HEK293T (cell line): Measurements from ENCODE around the gene RBPMS2.
A peak's percentile ranks its signal among the peaks of the same experiment; 100 is the strongest.

Experiments used
- CTCF ChIA-PET: fragments of 350-600 bp; formaldehyde crosslinking; extraction: SDS; loops from one replicate; lab custom pipeline; 2021; ENCODE audit warnings: antibody characterized with exemption, inconsistent platforms; lab: Yijun Ruan, JAX
- POLR2A ChIA-PET: fragments of 350-600 bp; formaldehyde crosslinking; extraction: SDS; loops from one replicate; lab custom pipeline; 2020; ENCODE audit warnings: antibody characterized with exemption, inconsistent platforms; lab: Yijun Ruan, JAX
- DNase-seq: peaks from one replicate; pipeline ENCODE4 v3.0.0; 2012; ENCODE audit warnings: mixed read lengths; ENCODE audit errors: extremely low spot score
- ARNT ChIP-seq: fragments of 450-650 bp; IDR thresholded peaks from 2 replicates; pipeline ENCODE4 v1.6.1; 2017; ENCODE audit warnings: mild to moderate bottlenecking
- BHLHE40 ChIP-seq: fragments of 450-650 bp; IDR thresholded peaks from 2 replicates; pipeline ENCODE4 v1.6.1; 2016; ENCODE audit warnings: mild to moderate bottlenecking, moderate library complexity, borderline replicate concordance
- CTBP1 ChIP-seq: fragments of 450-650 bp; IDR thresholded peaks from 2 replicates; pipeline ENCODE4 v1.6.1; 2016; ENCODE audit warnings: borderline replicate concordance
- ELF4 ChIP-seq: fragments of 450-650 bp; IDR thresholded peaks from 2 replicates; pipeline ENCODE4 v1.6.1; 2017; ENCODE audit warnings: antibody characterized with exemption
- FOXA1 ChIP-seq: fragments of 450-650 bp; IDR thresholded peaks from 2 replicates; pipeline ENCODE4 v1.6.1; 2016; ENCODE audit warnings: mild to moderate bottlenecking
- FOXK2 ChIP-seq: fragments of 450-650 bp; IDR thresholded peaks from 2 replicates; pipeline ENCODE4 v1.6.1; 2016; ENCODE audit warnings: mild to moderate bottlenecking
- FOXM1 ChIP-seq: fragments of 450-650 bp; IDR thresholded peaks from 2 replicates; pipeline ENCODE4 v1.6.1; 2017; ENCODE audit warnings: mild to moderate bottlenecking, borderline replicate concordance
- HDGF ChIP-seq: fragments of 450-650 bp; IDR thresholded peaks from 2 replicates; pipeline ENCODE4 v1.6.1; 2017; ENCODE audit warnings: antibody characterized with exemption, borderline replicate concordance
- L3MBTL2 ChIP-seq: fragments of 450-650 bp; conservative IDR thresholded peaks from 2 replicates; pipeline ENCODE4 v1.6.1; 2016; ENCODE audit warnings: mild to moderate bottlenecking
- LEF1 ChIP-seq: fragments of 450-650 bp; IDR thresholded peaks from 2 replicates; pipeline ENCODE4 v1.6.1; 2017; ENCODE audit warnings: mild to moderate bottlenecking, borderline replicate concordance
- NFRKB ChIP-seq: fragments of 450-650 bp; IDR thresholded peaks from 2 replicates; pipeline ENCODE4 v1.6.1; 2016; ENCODE audit warnings: mild to moderate bottlenecking, moderate library complexity
- SP1 ChIP-seq: fragments of 450-650 bp; IDR thresholded peaks from 2 replicates; pipeline ENCODE4 v1.6.1; 2017
- SUZ12 ChIP-seq: fragments of 450-650 bp; IDR thresholded peaks from 2 replicates; pipeline ENCODE4 v1.6.1; 2016; ENCODE audit warnings: mild to moderate bottlenecking
- TARDBP ChIP-seq: fragments of 450-650 bp; IDR thresholded peaks from 2 replicates; pipeline ENCODE4 v1.6.1; 2016
- ZNF384 ChIP-seq: fragments of 450-650 bp; IDR thresholded peaks from 2 replicates; pipeline ENCODE4 v1.6.1; 2016
- TF ChIP-seq, protein P1 (sequence below): fragments of 450-650 bp; IDR thresholded peaks from 2 replicates; pipeline ENCODE4 v1.6.1; 2016

RBPMS2 gene

DNA sequence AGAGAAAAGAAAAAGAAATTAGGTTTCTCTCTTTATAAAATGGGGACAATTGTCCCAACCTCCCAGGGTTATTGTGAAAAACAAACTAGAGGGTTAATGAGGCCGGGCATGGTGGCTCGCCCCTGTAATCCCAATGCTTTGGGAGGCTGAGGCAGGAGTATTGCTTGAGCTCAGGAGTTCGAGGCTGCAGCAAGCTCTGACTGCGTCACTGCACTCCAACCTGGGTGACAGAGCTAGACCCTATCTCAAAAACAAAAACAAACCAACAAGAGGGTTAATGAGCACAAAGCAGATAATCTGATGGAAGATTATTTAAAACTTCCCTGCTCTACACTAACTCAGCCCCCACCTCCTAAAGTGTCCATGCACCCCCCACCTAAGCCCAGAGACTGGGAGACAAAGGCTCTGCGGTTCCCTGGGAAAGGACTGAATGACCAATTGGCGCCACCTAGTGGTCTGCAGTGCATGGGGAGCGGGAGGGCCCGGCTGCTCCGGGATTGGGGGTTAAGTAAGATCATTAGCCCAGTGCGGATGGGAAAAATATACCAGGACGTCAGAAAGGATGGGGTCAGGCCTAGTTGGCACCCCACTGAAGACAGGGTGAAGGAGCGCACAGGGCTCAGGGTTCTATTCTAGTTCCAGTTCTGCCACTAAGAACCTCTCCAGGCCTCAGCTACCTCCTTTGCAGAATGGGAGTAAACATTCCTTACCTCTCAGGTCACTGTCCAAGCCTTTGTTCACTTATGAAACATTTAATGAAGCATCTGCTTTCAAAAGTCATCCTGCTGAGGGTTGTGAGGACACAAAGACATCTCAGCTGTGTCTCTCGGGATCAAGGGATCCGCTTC, 34.5 kb upstream of the RBPMS2 start:
- CTCF ChIA-PET = interaction anchor here (0.6 to 4.0 kb wide), 16 partner anchors 8 to 212 kb away, joined by 3 to 23 read pairs (median 4); partner anchors contain the start of gene PIF1
- POLR2A ChIA-PET = interaction anchor here (1.0 kb wide), 1 partner anchor 16 kb away, joined by 3 read pairs; the partner anchor contains the start of gene PIF1
- no peak for TF ChIP-seq HDGF
- TF ChIP-seq BHLHE40 = no peak
- TF ChIP-seq FOXA1 = no peak
- no peak for TF ChIP-seq TARDBP
- no peak for TF ChIP-seq ARNT
- DNase-seq = peak; percentile 79

DNA sequence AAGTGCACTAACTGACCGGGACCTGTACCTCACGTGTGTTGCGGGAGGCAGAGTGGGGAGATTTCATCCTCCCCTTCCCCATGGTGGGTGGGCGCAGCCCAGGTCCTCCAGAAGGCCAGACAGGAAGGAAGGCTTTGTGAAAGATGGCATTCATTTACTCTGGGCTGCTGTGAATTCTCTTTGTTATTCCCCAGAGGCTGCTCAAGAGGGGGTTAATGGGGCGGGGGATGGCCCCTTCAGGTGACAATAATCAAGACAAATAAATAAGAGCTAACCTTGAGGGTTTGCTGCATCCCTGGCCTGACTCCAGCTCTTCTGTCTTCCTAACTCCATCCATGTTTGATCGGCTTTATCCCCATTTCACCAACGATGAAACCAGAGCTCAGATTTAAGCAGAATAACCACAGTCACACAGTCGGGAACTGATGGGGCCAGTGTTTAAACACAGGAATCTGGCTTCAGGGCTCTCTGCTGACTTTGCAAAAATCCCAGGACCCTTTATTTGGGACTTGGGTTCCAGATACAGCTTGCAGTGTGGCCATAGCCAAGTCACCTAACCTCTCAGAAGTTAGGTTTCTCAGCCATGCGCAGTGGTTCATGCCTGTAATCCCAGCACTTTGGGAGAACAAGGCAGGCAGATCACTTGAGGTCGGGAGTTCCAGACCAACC, 33.5 kb upstream of the RBPMS2 start:
- POLR2A ChIA-PET = interaction anchor here (1.0 kb wide), 1 partner anchor 17 kb away, joined by 3 read pairs; the partner anchor contains the start of gene PIF1
- CTCF ChIA-PET = interaction anchor here (0.6 to 4.0 kb wide), 12 partner anchors 17 to 388 kb away, joined by 3 to 23 read pairs (median 4); partner anchors contain the start of gene PIF1
- TF ChIP-seq ELF4 = no peak
- TF ChIP-seq FOXM1 = no peak
- TF ChIP-seq, protein P1, sequence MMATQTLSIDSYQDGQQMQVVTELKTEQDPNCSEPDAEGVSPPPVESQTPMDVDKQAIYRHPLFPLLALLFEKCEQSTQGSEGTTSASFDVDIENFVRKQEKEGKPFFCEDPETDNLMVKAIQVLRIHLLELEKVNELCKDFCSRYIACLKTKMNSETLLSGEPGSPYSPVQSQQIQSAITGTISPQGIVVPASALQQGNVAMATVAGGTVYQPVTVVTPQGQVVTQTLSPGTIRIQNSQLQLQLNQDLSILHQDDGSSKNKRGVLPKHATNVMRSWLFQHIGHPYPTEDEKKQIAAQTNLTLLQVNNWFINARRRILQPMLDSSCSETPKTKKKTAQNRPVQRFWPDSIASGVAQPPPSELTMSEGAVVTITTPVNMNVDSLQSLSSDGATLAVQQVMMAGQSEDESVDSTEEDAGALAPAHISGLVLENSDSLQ = no peak
- TF ChIP-seq ARNT = no peak
- no peak for TF ChIP-seq ZNF384
- DNase-seq = no peak

DNA sequence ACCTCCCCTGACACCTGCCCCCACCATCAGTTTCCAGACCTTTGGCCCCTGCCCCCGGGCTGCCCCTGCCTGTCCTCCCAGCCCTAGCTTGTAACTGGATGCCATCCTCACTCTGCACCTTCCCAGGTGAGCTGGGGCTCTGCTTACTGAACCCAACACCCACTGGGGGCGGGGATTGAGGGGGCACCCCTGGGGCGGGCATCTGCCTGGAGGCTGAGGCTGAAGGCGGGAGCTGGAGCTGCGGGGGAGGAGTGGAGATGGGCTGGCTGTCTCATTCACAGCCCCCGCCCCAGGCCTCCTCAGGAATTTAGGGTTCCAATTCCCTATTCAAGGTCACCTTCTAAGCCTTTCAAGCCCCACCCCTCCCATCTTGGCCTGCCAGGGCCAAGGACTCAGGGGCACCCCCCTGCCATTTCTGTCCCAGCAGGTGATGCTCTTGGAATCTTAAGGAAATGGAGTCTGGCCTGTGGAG, 32.4 kb upstream of the RBPMS2 start:
- CTCF ChIA-PET = interaction anchor here (2.8 to 4.0 kb wide), 2 partner anchors 76 to 80 kb away, joined by 13 to 23 read pairs; no protein-coding TSS in a partner anchor
- TF ChIP-seq FOXA1 (no peak), FOXK2 (no peak), HDGF (no peak), SP1 (no peak)
- TF ChIP-seq, protein P1 = no peak
- POLR2A ChIA-PET = interaction anchor here (0.9 kb wide), 1 partner anchor 11 kb away, joined by 3 read pairs; no protein-coding TSS in a partner anchor
- no peak for DNase-seq

GRCh38 chr15:64807051-64807749, 31.8 kb upstream of the RBPMS2 start:
- ChIA-PET CTCF (interaction anchor here (4.0 kb wide), 1 partner anchor 75 kb away, joined by 23 read pairs; no protein-coding TSS in a partner anchor), POLR2A (no interaction called here)
- DNase-seq = no peak
- TF ChIP-seq CTBP1 (no peak), FOXA1 (no peak)

- no peak for DNase-seq
- ChIA-PET CTCF (interaction anchor here (0.6 kb wide), 1 partner anchor 205 kb away, joined by 3 read pairs; no protein-coding TSS in a partner anchor), POLR2A (no interaction called here)
- TF ChIP-seq SP1 = no peak
- no peak for TF ChIP-seq ELF4
- TF ChIP-seq L3MBTL2 = no peak
- TF ChIP-seq ZNF384 = no peak
- no peak for TF ChIP-seq CTBP1
- TF ChIP-seq BHLHE40 = no peak
- TF ChIP-seq TARDBP = no peak
- TF ChIP-seq FOXA1 = no peak
- TF ChIP-seq ARNT = no peak
- TF ChIP-seq, protein P1 = no peak
- TF ChIP-seq HDGF = no peak
- TF ChIP-seq SUZ12 = no peak
- no peak for TF ChIP-seq FOXM1
Measured at GRCh38 chr15:64806509-64806908, 31.1 kb upstream of the RBPMS2 start.

DNA sequence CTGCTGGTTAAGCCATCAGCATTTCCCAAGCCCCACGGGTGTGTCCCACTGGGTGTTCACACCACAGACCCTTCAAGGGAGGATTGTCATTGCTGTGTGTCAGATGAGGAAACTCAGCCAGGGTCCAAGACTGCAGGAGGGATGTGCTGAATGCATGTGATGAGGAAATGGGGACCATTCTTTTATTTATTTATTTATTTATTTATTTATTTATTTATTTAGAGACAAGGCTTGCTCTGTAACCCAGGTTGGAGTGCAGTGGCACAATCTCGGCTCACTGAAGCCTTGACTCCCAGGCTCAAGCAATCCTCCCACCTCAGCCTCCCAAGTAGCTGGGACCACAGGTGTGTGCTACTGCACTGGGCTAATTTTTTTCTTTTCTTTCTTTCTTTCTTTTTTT, 29.2 kb upstream of the RBPMS2 start:
- POLR2A ChIA-PET = interaction anchor here (0.6 kb wide), 1 partner anchor 58 kb away, joined by 3 read pairs; no protein-coding TSS in a partner anchor
- no peak for DNase-seq
- TF ChIP-seq FOXK2 (no peak), BHLHE40 (no peak), ZNF384 (no peak), HDGF (no peak), SUZ12 (no peak), FOXA1 (no peak), FOXM1 (no peak), ELF4 (no peak), CTBP1 (no peak), TARDBP (no peak), LEF1 (no peak), L3MBTL2 (no peak), ARNT (no peak), SP1 (no peak), NFRKB (no peak)
- TF ChIP-seq, protein P1 = no peak
- CTCF ChIA-PET = no interaction called here
